ENCODE data around the gene SV2A. TPM values are rescaled to one million over a fixed set of nuclear protein-coding genes. Genes with fewer than 3 reads are reported as not detected.

The SV2A gene
- total RNA-seq, 1 experiment from 2014 or later = 36.8 TPM

DNA sequence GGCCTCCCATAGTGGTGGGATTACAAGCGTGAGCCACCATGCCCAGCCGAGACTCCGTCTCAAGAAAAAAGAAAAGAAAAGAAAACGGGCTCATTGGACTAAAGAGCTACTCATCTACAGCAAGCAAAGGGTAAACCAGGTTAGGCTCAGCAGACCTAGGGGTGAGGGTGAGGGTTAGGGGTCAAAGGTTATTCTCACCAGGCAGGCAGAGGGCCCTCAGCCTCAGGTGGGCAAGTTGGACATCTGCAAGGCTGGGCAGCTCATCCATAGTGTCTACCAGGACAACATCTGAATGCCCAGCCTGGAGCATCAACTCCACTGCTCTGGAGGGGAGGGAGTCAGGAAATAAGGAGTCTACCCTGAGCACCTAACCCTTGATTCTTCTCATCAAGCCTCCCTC is 15.6 kb upstream of the SV2A start:
- DNase-seq (ENCODE audit: low spot score) = no peak
- in situ Hi-C loops (cut with HindIII; ENCODE audit: low sequenced_read_pairs) = no loop called here

DNA sequence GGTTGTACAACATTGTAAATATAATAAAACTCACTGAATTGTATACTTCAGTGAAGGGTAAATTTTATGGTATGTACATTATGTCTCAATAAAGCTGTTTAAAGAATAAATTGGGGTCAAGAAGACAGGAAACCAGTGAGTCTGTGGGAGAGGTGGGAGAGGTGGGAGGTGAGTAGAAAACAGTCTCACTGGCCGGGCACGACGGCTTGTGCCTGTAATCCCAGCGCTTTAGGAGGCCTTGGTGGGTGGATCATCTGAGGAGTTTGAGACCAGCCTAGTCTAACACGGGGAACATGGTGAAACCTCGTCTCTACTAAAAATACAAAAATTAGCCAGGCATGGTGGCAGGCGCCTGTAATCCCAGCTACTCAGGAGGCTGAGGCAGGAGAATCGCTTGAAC is 14.8 kb upstream of the SV2A start:
- in situ Hi-C loops (cut with HindIII; ENCODE audit: low sequenced_read_pairs) = no loop called here
- no peak for DNase-seq (ENCODE audit: low spot score)

DNA sequence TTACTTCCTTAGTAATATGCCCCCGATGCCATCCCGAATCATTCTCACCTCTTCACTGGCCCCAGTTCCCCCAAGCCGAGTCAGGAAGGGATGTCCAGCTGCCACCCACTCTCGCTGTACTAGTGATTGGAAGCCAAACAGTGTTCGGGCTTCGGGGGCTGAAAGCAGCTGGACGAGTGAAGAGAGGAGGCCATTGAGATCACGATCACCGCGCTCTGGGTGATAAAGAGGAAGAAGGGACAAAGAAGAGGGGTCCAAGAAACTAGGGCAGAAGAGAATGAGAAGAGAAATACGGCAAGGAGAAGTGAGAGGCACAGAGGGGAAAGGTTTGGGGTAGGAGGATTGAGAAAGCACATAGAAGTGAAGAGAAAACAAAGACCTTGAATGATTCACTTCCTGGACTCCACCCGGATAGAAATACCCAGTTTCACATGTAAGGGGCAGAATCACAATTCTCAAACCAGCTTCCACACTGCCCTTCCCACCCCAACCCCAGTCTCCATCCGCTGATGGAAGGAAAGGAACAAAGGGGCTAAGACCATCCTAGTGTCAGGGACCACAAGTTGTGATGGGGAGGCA is 13.7 kb upstream of the SV2A start:
- no peak for DNase-seq (ENCODE audit: low spot score)
- in situ Hi-C loops (cut with HindIII; ENCODE audit: low sequenced_read_pairs) = no loop called here

DNA sequence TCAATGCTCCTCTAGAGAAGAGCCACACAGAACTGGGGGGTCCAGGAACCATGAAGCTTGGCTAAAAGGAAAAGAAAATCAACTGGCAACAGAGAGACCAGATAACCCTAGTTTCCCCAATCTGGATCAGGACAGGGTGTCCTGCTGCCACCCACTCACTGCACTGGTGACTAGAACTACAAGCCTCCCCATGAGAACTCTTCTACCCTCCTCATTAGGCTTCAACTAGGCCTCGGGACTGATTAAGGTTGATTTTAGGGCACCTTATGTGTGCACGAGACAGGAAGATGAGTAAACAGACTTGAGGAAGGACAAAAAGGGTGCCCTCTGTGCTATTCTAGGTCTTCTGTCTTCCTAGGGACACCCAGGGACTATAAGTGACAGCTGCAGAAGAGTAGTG is 12.2 kb upstream of the SV2A start:
- in situ Hi-C loops (cut with HindIII; ENCODE audit: low sequenced_read_pairs) = no loop called here
- DNase-seq (ENCODE audit: low spot score) = no peak

DNA sequence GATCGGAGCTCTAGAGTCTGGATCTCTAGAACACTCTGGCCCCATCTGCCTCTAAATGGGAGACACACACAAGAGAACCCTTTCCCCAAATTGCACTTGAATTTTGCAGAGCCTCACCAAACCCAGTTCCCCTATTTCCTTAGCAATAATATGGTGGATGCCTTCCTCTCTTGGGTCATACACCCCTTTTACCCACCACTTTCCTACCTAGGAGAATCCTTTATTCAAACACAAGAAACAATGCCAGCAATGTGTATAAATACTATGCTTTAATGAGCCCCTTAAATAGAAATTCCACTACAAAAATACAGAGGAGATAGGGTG is 10.7 kb upstream of the SV2A start:
- in situ Hi-C loops (cut with HindIII; ENCODE audit: low sequenced_read_pairs) = no loop called here
- DNase-seq (ENCODE audit: low spot score) = no peak

DNA sequence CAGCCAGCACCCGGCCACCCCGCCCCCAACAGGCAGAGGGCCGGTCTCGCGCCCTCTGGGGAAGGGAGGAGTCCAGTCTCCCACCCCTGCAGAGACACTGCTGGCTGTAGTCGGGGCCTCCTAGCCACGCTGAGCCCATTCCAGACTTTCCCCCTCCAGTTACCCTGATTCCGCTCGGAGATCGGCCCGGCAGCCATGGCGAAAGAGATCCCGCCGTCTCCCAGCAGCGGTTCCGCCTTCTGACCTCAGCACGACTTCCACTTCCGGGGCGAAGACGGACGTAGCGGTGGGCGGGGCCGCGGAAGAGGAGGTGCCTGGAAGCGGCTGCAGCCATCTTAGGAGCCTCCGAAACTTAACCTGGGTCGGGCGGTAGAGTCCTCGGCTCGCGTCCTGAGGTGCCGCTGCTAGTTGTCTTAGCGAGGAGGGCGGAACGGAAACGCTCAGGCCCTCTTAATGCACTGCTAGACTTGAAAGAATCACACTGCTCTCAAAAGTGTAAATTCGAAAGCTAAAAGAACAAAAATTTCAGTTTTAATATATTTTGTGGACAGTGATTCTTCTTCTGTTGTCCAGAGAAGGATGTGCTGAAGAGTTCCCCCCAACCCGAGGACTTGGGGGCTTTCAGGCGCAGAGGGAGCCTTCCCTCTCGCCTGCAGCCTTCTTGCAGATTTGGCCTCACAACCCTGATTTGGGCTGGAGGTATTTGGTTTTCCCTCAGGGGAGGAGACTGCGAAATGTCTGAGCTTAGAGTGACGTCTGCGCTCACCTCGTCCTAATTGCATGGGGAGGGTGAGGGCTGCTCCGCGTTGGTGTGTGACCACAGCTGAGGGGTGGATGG is 10.1 kb upstream of the SV2A start, which contains the start of gene SF3B4:
Gene SF3B4 (minus strand): TSS at position 241 of the 838 bp plus-strand sequence. CDS start 44 bp downstream, at position 197.
- in situ Hi-C loops (cut with HindIII; ENCODE audit: low sequenced_read_pairs) = no loop called here
- peak; percentile 97 for DNase-seq (ENCODE audit: low spot score)

DNA sequence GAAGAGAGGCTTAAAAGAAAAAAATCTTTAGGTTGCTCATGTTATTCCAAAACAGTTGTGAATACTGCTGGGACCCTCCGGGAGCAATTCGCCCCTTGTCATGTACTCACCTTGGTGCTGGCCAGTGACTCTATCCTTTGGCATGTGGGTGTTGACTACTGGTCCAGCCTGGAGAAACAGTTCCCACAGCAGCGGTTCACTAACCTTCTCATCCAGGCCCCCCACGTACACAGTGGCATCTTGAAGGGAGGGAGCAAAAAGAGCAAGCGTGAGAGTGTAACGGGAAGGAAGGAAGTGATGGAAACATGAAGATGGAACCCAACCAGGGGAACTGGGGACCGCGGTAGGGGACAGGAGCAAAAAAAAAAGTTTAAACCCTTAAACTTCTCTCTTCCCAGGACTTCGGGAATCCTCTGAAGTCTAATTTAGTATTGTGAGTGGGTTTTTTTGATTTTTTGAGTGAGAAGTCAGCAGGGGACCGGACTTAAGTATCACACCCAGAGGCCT is 9.5 kb upstream of the SV2A start:
- in situ Hi-C loops (cut with HindIII; ENCODE audit: low sequenced_read_pairs) = no loop called here
- no peak for DNase-seq (ENCODE audit: low spot score)

DNA sequence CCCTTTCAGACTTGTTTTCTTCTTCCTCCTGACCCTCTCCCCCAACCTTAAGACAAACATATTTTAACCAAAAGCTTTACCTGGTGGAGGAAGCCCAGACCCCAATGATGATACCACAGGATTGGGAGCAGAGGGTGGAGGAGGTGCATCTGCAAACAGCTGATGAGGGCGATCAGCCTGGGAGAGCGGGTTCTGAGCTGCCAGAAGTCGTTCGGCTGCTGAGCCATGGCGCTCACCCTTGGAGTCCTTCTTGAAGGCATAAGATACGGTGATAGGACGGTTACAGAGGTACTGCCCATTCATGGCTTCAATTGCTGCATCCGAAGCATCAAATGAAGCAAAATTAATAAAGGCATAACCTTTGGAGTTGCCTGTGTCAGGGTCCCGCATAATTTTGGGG is 8.7 kb upstream of the SV2A start:
- in situ Hi-C loops (cut with HindIII; ENCODE audit: low sequenced_read_pairs) = no loop called here
- no peak for DNase-seq (ENCODE audit: low spot score)

DNA sequence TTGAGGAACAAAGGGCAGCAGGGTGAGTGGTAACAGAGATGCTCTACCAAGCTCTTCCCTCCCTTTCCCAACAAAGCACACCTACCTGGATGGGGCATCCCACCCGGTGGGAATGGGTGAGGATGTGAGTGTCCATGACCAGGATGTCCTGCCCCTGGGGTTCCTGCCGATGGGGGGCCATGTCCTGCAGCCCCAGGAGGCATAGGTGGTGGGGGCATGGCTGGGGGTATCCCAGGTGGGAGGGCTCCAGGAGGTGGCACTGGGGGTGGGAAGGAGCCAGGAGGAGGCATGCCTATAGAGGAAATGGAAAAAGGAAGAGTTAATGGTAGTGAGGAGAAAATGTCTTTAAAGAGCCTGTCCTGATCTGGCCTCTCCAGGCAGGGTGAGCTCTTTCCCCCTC is 8.1 kb upstream of the SV2A start:
- in situ Hi-C loops (cut with HindIII; ENCODE audit: low sequenced_read_pairs) = no loop called here
- DNase-seq (ENCODE audit: low spot score) = no peak

DNA sequence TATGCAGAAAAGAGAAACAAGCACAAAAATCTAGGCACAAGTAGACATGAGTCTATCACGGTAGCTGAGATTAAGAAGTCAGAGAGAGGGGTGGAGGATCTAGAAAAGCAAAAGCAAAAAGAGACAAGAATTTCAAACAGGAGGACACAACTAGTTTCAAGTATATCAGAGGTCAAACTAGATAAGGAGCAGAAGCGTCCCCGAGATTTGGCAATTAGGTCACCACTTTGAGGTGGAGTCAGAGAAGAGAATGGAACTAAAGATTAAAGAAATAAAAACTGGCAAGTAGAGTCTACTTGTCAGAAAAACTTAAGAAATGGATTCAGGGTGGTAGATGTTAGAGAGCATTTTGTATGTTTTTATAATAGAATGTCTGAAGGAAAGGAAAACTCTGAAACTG is 7.7 kb upstream of the SV2A start:
- DNase-seq (ENCODE audit: low spot score) = no peak
- in situ Hi-C loops (cut with HindIII; ENCODE audit: low sequenced_read_pairs) = no loop called here

DNA sequence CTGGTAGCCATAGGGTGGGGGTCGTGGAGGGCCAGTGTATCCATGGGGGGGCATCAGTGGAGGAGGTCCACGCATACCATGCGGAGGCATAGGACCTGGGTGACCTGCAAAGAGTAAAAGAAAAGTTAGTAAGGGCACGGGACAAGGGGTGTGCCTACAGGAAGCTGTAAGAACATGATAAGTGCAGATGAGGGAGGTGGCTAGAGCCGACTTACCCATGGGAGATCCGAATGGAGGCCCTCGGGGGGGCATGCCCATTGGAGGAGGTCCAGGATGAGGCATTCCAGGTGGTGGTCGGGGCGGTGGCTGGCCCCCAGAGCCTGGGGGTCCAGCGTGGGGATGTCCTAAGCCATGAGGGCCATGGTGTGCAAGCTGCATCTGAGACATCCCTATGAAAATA is 6.0 kb upstream of the SV2A start:
- no peak for DNase-seq (ENCODE audit: low spot score)
- in situ Hi-C loops (cut with HindIII; ENCODE audit: low sequenced_read_pairs) = no loop called here

DNA sequence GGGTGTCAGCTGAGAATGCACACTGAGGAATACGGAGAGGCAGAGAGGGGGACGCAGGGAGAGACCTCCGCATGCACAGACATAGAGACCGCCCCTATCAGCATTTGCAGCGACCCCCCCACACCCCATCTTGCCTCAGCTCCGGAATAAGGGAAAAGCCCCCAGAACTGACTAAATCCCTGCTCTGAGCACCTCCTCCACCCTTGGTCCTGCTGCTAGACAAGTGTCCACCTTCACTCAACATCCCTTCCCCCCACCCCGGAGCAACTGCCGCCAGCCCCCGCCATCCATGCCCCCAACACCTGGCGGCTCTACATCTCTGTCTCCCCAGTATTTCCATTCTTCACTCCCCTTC is 769 bp downstream of the SV2A start:
- in situ Hi-C loops (cut with HindIII; ENCODE audit: low sequenced_read_pairs) = no loop called here
- peak; percentile 33 for DNase-seq (ENCODE audit: low spot score)

DNA sequence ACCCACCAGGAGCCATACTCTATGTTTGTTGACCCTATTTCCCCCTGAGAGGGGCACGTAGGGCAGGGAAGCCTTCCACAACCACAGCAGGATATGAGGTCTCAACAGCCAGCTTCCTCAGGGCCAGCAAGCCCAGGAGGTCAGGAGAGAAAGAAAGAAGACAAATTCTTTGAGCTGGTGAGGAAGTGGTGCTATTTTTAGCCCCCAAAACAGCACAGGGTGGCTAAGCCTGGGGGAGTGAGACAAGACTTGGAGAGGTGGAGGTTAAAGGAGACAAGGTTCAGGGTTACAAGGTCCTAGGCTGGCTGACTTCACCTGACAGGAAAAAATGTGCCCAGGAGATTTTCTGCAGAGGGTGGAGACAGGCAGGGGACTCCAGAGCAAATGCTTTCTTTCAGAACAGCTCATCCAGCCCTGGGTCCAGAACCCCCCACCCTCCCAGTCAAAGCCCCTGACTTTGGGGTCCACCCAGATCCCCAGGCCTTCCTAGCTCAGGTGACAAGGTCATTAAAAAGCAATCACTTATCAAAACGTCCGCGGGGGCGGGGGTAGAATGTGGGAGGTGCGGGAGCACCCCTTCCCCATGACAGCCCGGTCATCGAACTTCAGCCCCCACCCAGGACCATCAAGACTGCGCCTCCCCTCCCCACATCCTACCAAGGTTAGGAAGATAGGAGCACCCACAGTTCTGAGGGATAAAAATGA is 1.3 kb downstream of the SV2A start:
- peak; percentile 21 for DNase-seq (ENCODE audit: low spot score)
- in situ Hi-C loops (cut with HindIII; ENCODE audit: low sequenced_read_pairs) = no loop called here

DNA sequence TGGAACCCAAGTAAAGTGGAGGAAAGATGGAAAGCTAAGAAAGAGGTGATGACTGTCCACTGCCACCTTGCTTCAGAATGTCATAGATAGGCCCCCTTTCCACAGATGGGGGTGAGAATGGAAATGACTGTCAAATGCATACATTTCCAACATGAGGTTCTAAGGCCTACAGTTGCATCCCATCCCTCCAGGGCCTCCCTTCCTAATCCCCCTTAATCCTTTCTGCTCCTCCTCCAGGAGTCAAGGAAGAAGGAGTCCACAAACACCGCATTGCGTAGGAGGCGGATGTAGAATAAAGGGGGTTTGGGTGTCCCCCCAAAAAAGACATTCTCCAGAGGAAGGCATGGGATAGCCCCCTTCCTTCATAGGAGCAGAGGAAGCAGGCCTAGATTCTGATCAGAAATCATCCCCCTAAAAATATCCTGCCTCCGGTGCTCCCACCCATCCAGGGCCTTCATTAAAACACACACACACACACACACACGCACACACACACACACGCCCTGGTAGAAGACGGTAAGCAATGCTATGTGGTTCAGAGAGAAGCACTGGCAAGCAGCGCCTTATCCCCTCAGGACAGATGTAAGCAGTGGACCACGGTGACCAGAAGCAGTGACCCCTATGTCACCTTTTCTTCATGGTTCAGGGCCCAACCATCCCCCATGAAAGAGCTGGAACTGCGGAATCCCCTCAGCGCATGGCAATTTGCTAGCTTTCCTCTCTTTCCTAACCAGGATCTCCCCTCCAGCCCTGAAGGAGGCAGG is 2.0 kb downstream of the SV2A start:
- in situ Hi-C loops (cut with HindIII; ENCODE audit: low sequenced_read_pairs) = no loop called here
- no peak for DNase-seq (ENCODE audit: low spot score)

DNA sequence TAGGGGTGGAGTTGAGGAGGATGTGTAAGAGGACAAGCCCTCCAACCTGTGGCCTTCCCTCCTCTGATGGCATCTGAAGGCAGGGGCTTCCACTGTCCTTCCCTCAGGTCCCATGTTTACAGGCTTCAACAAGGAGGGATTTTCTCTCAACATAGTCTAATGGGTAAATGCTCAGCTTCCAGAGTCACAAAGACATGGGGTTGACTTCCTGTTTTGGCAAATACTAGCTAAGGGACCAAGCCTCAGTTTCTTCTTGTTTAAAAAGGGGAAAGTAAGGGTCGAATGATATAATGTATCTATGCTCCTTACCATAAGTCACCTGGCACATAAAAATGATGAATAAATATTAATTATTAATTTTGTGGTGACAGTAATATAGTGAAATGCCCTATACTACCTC is 3.1 kb downstream of the SV2A start:
- DNase-seq (ENCODE audit: low spot score) = no peak
- in situ Hi-C loops (cut with HindIII; ENCODE audit: low sequenced_read_pairs) = no loop called here

DNA sequence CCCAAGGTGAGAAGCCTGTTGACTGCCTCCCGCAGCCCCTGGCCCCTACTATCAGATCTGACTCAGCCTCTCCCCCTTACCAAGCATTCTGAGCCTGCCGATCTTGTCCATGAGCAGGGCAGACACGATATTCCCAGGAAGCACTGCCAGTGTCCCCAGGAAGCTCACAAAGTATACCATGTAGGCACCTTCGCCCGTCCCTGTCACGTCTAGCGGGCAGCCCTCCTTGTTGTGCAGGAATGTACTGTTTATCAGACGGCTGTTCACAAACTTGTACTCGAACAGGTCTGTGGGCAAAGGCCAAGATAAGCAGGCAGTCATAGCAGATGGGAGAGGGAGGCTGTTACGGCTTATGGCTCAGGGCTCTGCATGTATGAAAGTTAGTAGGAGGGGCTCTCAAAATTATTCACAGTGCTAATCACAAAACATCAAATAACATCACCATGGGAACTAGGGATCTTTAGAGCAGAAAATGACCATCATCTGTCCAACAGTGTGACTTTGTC is 11.0 kb downstream of the SV2A start:
- no peak for DNase-seq (ENCODE audit: low spot score)
- in situ Hi-C loops (cut with HindIII; ENCODE audit: low sequenced_read_pairs) = no loop called here

DNA sequence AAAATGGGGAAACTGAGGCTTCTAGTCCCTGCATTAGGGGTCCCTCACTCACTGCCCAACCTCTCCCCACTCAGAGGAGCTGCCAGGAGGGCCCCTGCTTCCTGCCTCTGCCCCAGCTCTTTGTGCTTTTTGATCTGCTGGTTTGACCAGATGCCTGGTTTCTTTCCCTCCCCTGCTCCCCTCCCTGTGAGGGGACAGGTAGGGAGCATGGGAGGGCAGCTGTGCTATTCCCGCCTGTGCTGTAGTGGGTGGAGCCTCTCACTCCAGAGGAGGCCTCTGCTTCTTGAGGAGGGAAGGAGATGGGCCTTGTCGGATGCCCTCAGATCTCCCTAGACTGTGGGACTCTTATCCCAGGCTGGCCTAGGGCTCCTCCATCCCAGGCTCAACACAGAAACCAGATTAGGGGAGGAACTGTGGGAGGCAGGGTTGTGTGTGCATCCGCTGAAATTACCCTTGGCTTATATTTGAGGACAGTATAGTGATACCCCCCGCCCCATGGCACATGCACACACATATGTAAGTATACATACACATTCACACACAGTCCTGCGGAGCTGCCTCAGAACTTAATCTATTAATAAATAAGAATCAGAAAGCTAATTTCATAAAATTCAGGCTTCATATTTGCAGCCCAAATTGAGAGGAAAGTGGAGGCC is 13.7 kb downstream of the SV2A start:
- in situ Hi-C loops (cut with HindIII; ENCODE audit: low sequenced_read_pairs) = no loop called here
- no peak for DNase-seq (ENCODE audit: low spot score)

DNA sequence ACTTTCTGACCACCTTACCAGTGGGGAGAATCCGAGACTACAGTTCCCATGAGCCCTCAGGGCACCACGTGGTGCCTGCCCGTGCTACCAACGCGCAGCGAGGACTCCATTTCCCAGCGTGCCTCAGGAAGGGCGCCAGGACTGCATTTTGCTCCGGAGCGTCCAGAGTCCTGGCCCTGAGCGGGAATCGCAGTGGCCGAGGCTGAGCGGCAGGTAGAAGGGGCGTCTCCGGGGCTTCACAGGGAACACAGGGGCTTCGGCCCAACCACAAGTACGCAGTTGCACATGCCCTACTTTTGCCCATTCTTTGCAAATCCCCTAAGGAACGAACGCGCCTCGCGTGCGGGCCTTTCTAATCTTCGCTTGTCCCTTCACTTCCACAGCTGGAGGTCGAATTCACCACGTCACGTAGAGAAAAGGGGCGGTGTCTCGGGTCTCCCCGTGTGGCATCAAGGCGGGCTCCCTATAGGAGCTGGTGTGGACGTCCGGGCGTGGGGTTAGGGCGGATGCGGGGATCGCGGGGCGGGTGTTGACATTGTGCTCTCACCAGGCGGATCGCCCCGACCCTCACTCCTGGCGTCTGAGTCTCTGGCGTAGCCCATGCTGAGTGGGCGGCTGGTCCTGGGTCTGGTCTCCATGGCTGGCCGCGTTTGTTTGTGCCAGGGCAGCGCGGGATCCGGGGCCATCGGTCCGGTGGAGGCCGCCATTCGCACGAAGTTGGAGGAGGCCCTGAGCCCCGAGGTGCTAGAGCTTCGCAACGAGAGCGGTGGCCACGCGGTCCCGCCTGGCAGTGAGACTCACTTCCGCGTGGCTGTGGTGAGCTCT is 18.0 kb downstream of the SV2A start, which contains the start of gene BOLA1:
Gene BOLA1 (plus strand): TSS at position 109 of the 825 bp plus-strand sequence. CDS start 492 bp downstream, at position 601.
- peak; percentile 96 for DNase-seq (ENCODE audit: low spot score)
- in situ Hi-C loops (cut with HindIII; ENCODE audit: low sequenced_read_pairs) = loop anchor here (25.0 kb wide), 1 partner anchor 163 kb away; the partner anchor contains the start of gene VPS45
